HEK293 (cell line): Measurements from ENCODE around the gene SLC16A6.

Experiments used
- CTCF ChIA-PET: fragments of 350-600 bp; formaldehyde crosslinking; extraction: SDS; loops from one replicate; lab custom pipeline; 2021; ENCODE audit warnings: antibody characterized with exemption; lab: Yijun Ruan, JAX
- POLR2A ChIA-PET: fragments of 300-600 bp; formaldehyde crosslinking; extraction: SDS; loops from one replicate; lab custom pipeline; 2020; ENCODE audit warnings: antibody characterized with exemption, inconsistent platforms; lab: Yijun Ruan, JAX
- H3K27ac ChIP-seq: fragments of 200-500 bp; sonication (Bioruptor generic); 2 replicates; pipeline ENCODE4 v1.5.1; 2014; ENCODE audit warnings: low read depth, low read length, control low read depth, inconsistent platforms; ENCODE audit errors: extremely low read depth
- H3K36me3 ChIP-seq, 2 experiments: fragments of 200-500 bp in 1 of 2; sonication (Bioruptor generic) in 1 of 2; 1 replicate in 1 of 2; 2 replicates in 1 of 2; pipeline ENCODE4 v1.5.1; 2014 to 2017; ENCODE audit warnings: inconsistent platforms in 2 of 2, low read length in 2 of 2; ENCODE audit not compliant: control insufficient read depth in 2 of 2, insufficient read depth in 1 of 2
- H3K4me1 ChIP-seq: fragments of 200-500 bp; sonication (Bioruptor generic); 2 replicates; pipeline ENCODE4 v1.5.1; 2014; ENCODE audit warnings: mild to moderate bottlenecking, low read length, inconsistent platforms; ENCODE audit not compliant: control insufficient read depth, insufficient read depth
- H3K4me3 ChIP-seq: 2 replicates; pipeline ENCODE4 v1.5.1; 2011; ENCODE audit warnings: low read depth, mild to moderate bottlenecking, control low read depth, low read length, moderate library complexity
- H3K9me3 ChIP-seq: fragments of 200-500 bp; sonication (Bioruptor generic); 2 replicates; pipeline ENCODE4 v1.5.1; 2014; ENCODE audit warnings: low read depth, low read length, inconsistent platforms; ENCODE audit not compliant: control insufficient read depth, insufficient read depth
- BCL11A ChIP-seq: fragments of 450-650 bp; formaldehyde crosslinking; IDR thresholded peaks from 2 replicates; pipeline ENCODE4 v1.5.1; 2016; ENCODE audit warnings: low read depth, missing biosample characterization, missing genetic modification characterization
- EGR2 ChIP-seq: fragments of 450-650 bp; formaldehyde crosslinking; IDR thresholded peaks from 2 replicates; pipeline ENCODE4 v1.5.1; 2016; ENCODE audit warnings: low read depth, missing biosample characterization, missing genetic modification characterization
- IKZF3 ChIP-seq: fragments of 450-650 bp; IDR thresholded peaks from 2 replicates; pipeline ENCODE4 v1.5.0; 2018; ENCODE audit warnings: missing biosample characterization, mild to moderate bottlenecking, missing genetic modification characterization, moderate library complexity
- KLF1 ChIP-seq: fragments of 450-650 bp; formaldehyde crosslinking; IDR thresholded peaks from 2 replicates; pipeline ENCODE4 v1.5.1; 2016; ENCODE audit warnings: missing biosample characterization, missing genetic modification characterization
- KLF10 ChIP-seq: fragments of 450-650 bp; IDR thresholded peaks from 2 replicates; pipeline ENCODE4 v1.5.1; 2018; ENCODE audit warnings: missing biosample characterization, mild to moderate bottlenecking, missing genetic modification characterization
- KLF9 ChIP-seq: fragments of 450-650 bp; formaldehyde crosslinking; IDR thresholded peaks from 2 replicates; pipeline ENCODE4 v1.5.1; 2016; ENCODE audit warnings: missing biosample characterization, missing genetic modification characterization, low read depth
- SP2 ChIP-seq: fragments of 450-650 bp; formaldehyde crosslinking; IDR thresholded peaks from 2 replicates; pipeline ENCODE4 v1.5.1; 2016; ENCODE audit warnings: missing biosample characterization, missing genetic modification characterization
- SP7 ChIP-seq: fragments of 450-650 bp; formaldehyde crosslinking; IDR thresholded peaks from 2 replicates; pipeline ENCODE4 v1.5.1; 2016; ENCODE audit warnings: missing biosample characterization, missing genetic modification characterization
- WT1 ChIP-seq: fragments of 450-650 bp; formaldehyde crosslinking; IDR thresholded peaks from 2 replicates; pipeline ENCODE4 v1.5.1; 2016; ENCODE audit warnings: missing biosample characterization, missing genetic modification characterization
- YY1 ChIP-seq: fragments of 450-650 bp; formaldehyde crosslinking; IDR thresholded peaks from 2 replicates; pipeline ENCODE4 v1.5.1; 2018; ENCODE audit warnings: missing biosample characterization, missing genetic modification characterization
- ZBTB21 ChIP-seq: fragments of 450-650 bp; formaldehyde crosslinking; IDR thresholded peaks from 2 replicates; pipeline ENCODE4 v1.5.1; 2017; ENCODE audit warnings: missing biosample characterization, missing genetic modification characterization
- ZBTB48 ChIP-seq: fragments of 450-650 bp; formaldehyde crosslinking; IDR thresholded peaks from 2 replicates; pipeline ENCODE4 v1.5.1; 2016; ENCODE audit warnings: missing biosample characterization, missing genetic modification characterization
- ZBTB8A ChIP-seq: fragments of 450-650 bp; formaldehyde crosslinking; IDR thresholded peaks from 2 replicates; pipeline ENCODE4 v1.5.1; 2016; ENCODE audit warnings: missing biosample characterization, missing genetic modification characterization
- ZEB2 ChIP-seq: fragments of 450-650 bp; formaldehyde crosslinking; IDR thresholded peaks from 2 replicates; pipeline ENCODE4 v1.5.1; 2016; ENCODE audit warnings: missing biosample characterization, missing genetic modification characterization
- ZFHX2 ChIP-seq: fragments of 450-650 bp; formaldehyde crosslinking; conservative IDR thresholded peaks from 2 replicates; pipeline ENCODE4 v1.5.1; 2016; ENCODE audit warnings: missing biosample characterization, missing genetic modification characterization
- ZIC2 ChIP-seq: fragments of 450-650 bp; formaldehyde crosslinking; IDR thresholded peaks from 2 replicates; pipeline ENCODE4 v1.5.1; 2016; ENCODE audit warnings: missing biosample characterization, missing genetic modification characterization
- ZNF146 ChIP-seq: fragments of 450-650 bp; formaldehyde crosslinking; IDR thresholded peaks from 2 replicates; pipeline ENCODE4 v1.5.1; 2016; ENCODE audit warnings: missing biosample characterization, missing genetic modification characterization
- ZNF184 ChIP-seq: fragments of 450-650 bp; IDR thresholded peaks from 2 replicates; pipeline ENCODE4 v1.5.1; 2018; ENCODE audit warnings: missing biosample characterization, mild to moderate bottlenecking, missing genetic modification characterization
- ZNF211 ChIP-seq: fragments of 450-650 bp; formaldehyde crosslinking; IDR thresholded peaks from 2 replicates; pipeline ENCODE4 v1.5.1; 2016; ENCODE audit warnings: low read depth, missing biosample characterization, missing genetic modification characterization
- ZNF23 ChIP-seq: fragments of 450-650 bp; formaldehyde crosslinking; IDR thresholded peaks from 2 replicates; pipeline ENCODE4 v1.5.1; 2016; ENCODE audit warnings: missing biosample characterization, missing genetic modification characterization, borderline replicate concordance
- ZNF248 ChIP-seq: fragments of 450-650 bp; formaldehyde crosslinking; IDR thresholded peaks from 2 replicates; pipeline ENCODE4 v1.5.1; 2017; ENCODE audit warnings: missing biosample characterization, missing genetic modification characterization
- ZNF37A ChIP-seq: fragments of 450-650 bp; IDR thresholded peaks from 2 replicates; pipeline ENCODE4 v1.5.1; 2018; ENCODE audit warnings: missing biosample characterization, missing genetic modification characterization
- ZNF391 ChIP-seq: fragments of 450-650 bp; formaldehyde crosslinking; IDR thresholded peaks from 2 replicates; pipeline ENCODE4 v1.5.1; 2016; ENCODE audit warnings: low read depth, missing biosample characterization, missing genetic modification characterization, borderline replicate concordance
- ZNF501 ChIP-seq: fragments of 450-650 bp; formaldehyde crosslinking; IDR thresholded peaks from 2 replicates; pipeline ENCODE4 v1.5.1; 2016; ENCODE audit warnings: missing biosample characterization, missing genetic modification characterization
- ZNF514 ChIP-seq: fragments of 450-650 bp; formaldehyde crosslinking; IDR thresholded peaks from 2 replicates; pipeline ENCODE4 v1.5.1; 2016; ENCODE audit warnings: missing biosample characterization, missing genetic modification characterization
- ZNF548 ChIP-seq: fragments of 450-650 bp; formaldehyde crosslinking; IDR thresholded peaks from 2 replicates; pipeline ENCODE4 v1.5.1; 2016; ENCODE audit warnings: missing biosample characterization, missing genetic modification characterization
- ZNF626 ChIP-seq: fragments of 450-650 bp; sonication (Bioruptor Pico); formaldehyde crosslinking; IDR thresholded peaks from 2 replicates; pipeline ENCODE4 v1.5.1; 2018; ENCODE audit warnings: missing biosample characterization, missing genetic modification characterization, inconsistent platforms
- ZNF677 ChIP-seq: fragments of 450-650 bp; IDR thresholded peaks from 2 replicates; pipeline ENCODE4 v1.5.0; 2018; ENCODE audit warnings: missing biosample characterization, mild to moderate bottlenecking, missing genetic modification characterization, moderate library complexity
- ZNF776 ChIP-seq: fragments of 450-650 bp; formaldehyde crosslinking; IDR thresholded peaks from 2 replicates; pipeline ENCODE4 v1.5.0; 2017; ENCODE audit warnings: missing biosample characterization, missing genetic modification characterization, borderline replicate concordance
- ZXDB ChIP-seq: fragments of 450-650 bp; formaldehyde crosslinking; IDR thresholded peaks from 2 replicates; pipeline ENCODE4 v1.5.1; 2016; ENCODE audit warnings: missing biosample characterization, missing genetic modification characterization
- TF ChIP-seq, protein P1 (sequence below): fragments of 450-650 bp; formaldehyde crosslinking; IDR thresholded peaks from 2 replicates; pipeline ENCODE4 v1.5.1; 2017; ENCODE audit warnings: missing biosample characterization, mild to moderate bottlenecking, missing genetic modification characterization, moderate library complexity
- TF ChIP-seq, protein P2 (sequence below): fragments of 450-650 bp; formaldehyde crosslinking; IDR thresholded peaks from 2 replicates; pipeline ENCODE4 v1.5.1; 2016; ENCODE audit warnings: missing biosample characterization, missing genetic modification characterization
- TF ChIP-seq, protein P3 (sequence below): fragments of 450-650 bp; formaldehyde crosslinking; IDR thresholded peaks from 2 replicates; pipeline ENCODE4 v1.5.1; 2016; ENCODE audit warnings: missing biosample characterization, missing genetic modification characterization

Gene SLC16A6

DNA sequence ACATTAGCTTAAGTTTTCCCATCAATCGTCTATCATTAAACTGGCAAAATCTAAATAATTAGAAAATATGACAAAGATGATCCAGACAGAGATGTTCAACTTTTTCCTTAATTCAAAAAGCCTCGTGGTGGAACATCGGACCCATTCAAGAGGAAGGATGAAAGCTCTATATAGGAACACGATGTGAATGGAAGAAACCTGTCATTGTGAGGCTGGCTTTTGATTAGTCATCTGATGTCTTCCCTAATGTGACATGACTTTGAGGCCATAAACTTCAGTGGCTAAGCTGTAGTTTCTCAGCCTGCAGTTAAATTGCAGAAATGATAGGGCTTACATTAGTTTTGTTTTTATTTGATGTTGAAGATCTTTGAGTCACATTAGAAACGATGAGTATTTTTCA, 42.0 kb downstream of the SLC16A6 start:
- H3K36me3 ChIP-seq, result peaks cover 23 to 48% of the 10 kb centered on the region in 2 experiments
- no peak overlapping the region; the same call in 1 of the 2 replicates for H3K4me3 ChIP-seq
- H3K27ac ChIP-seq, result peak overlapping the region; percentile 79; the same call in 1 of the 2 replicates
- TF ChIP-seq ZNF211 (tag by site-specific recombination) (no peak), SP7 (tag by site-specific recombination) (0 out of 2 replicates have a peak, but pooled peaks have one; percentile 15), ZNF184 (no peak), EGR2 (tag by site-specific recombination) (no peak), ZBTB8A (no peak)
- no peaks in the 10 kb centered on the region for H3K9me3 ChIP-seq
- ChIA-PET CTCF (interaction anchor here (1.1 to 3.0 kb wide), 5 partner anchors 15 to 187 kb away, joined by 3 to 23 read pairs (median 6); no protein-coding TSS in a partner anchor), POLR2A (interaction anchor here (0.9 to 2.5 kb wide), 4 partner anchors 10 to 210 kb away, joined by 3 to 32 read pairs (median 10); partner anchors contain the start of genes ARSG, SLC16A6 and WIPI1)
- peaks cover 5% of the 10 kb centered on the region for H3K4me1 ChIP-seq

DNA sequence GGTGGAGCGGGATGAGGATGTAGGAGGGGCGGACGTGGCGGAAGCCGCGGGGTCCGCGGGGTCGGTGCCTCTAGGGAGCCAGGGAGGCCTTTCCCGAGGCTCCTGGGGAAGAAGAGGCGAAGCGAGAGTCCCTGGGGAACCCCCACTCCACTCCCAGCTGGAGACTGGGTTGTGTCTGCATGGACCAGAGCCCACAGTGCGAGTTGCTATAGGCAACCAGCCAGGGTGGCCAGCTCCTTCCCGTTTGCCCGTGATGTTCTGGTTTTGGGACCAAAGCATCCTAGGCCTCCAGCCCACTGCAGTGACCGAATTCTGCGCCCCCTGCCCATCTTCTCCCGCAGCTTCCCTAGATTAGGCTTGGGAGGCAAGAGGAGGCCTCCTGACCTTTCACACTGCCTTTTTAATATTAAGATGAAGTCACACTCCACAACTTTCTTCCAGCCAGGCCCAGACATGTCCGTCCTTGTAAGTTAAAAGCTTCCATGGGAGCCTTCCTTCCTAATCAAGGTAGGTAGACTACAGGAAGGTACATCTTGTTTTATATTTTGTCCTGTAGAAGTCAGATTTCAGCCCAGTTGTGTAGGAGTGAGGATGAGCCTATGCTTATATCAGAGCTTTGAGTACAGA, 42.6 kb downstream of the SLC16A6 start:
- Histone ChIP-seq H3K36me3 (peaks cover 17 to 42% of the 10 kb centered on the region in 2 experiments), H3K27ac (peak overlapping the region; percentile 79), H3K9me3 (no peaks in the 10 kb centered on the region), H3K4me1 (peaks cover 5% of the 10 kb centered on the region), H3K4me3 (peak overlapping the region; percentile 98)
- POLR2A ChIA-PET, result interaction anchor here (0.8 to 2.5 kb wide), 13 partner anchors 11 to 264 kb away, joined by 3 to 32 read pairs (median 4); partner anchors contain the start of genes ARSG, PRKAR1A, SLC16A6 and WIPI1
- CTCF ChIA-PET, result interaction anchor here (0.6 to 3.0 kb wide), 10 partner anchors 15 to 192 kb away, joined by 3 to 23 read pairs (median 4); no protein-coding TSS in a partner anchor
- TF ChIP-seq SP2 (tag by site-specific recombination) (no peak), ZNF776 (tag by site-specific recombination) (no peak), ZEB2 (tag by site-specific recombination) (peak; percentile 9; the same call in 1 of the 2 replicates), ZIC2 (tag by site-specific recombination) (peak; percentile 82), ZNF146 (tag by site-specific recombination) (no peak), ZBTB21 (tag by site-specific recombination) (no peak), ZFHX2 (0 out of 2 replicates have a peak, but pooled peaks have one; percentile 3), KLF1 (tag by site-specific recombination) (0 out of 2 replicates have a peak, but pooled peaks have one; percentile 6), ZNF391 (tag by site-specific recombination) (peak; percentile 71; the same call in 1 of the 2 replicates), IKZF3 (tag by site-specific recombination) (no peak; the same call in 1 of the 2 replicates), WT1 (tag by site-specific recombination) (no peak), ZNF501 (tag by site-specific recombination) (peak; percentile 21; the same call in 1 of the 2 replicates), BCL11A (tag by site-specific recombination) (no peak), ZNF677 (tag by site-specific recombination) (0 out of 2 replicates have a peak, but pooled peaks have one; percentile 12), ZNF37A (tag by site-specific recombination) (no peak), ZXDB (peak; percentile 49), ZNF514 (tag by site-specific recombination) (no peak), YY1 (tag by site-specific recombination) (no peak; the same call in 1 of the 2 replicates), ZNF548 (tag by site-specific recombination) (no peak), ZNF626 (tag by site-specific recombination) (no peak), ZNF23 (no peak), ZNF248 (tag by site-specific recombination) (no peak), ZBTB48 (tag by site-specific recombination) (peak; percentile 97), KLF9 (no peak; the same call in none of the 2 replicates), KLF10 (tag by site-specific recombination) (no peak)
- TF ChIP-seq, protein P1, sequence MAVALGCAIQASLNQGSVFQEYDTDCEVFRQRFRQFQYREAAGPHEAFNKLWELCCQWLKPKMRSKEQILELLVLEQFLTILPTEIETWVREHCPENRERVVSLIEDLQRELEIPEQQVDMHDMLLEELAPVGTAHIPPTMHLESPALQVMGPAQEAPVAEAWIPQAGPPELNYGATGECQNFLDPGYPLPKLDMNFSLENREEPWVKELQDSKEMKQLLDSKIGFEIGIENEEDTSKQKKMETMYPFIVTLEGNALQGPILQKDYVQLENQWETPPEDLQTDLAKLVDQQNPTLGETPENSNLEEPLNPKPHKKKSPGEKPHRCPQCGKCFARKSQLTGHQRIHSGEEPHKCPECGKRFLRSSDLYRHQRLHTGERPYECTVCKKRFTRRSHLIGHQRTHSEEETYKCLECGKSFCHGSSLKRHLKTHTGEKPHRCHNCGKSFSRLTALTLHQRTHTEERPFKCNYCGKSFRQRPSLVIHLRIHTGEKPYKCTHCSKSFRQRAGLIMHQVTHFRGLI (tag by site-specific recombination), result no peak
- TF ChIP-seq, protein P2, sequence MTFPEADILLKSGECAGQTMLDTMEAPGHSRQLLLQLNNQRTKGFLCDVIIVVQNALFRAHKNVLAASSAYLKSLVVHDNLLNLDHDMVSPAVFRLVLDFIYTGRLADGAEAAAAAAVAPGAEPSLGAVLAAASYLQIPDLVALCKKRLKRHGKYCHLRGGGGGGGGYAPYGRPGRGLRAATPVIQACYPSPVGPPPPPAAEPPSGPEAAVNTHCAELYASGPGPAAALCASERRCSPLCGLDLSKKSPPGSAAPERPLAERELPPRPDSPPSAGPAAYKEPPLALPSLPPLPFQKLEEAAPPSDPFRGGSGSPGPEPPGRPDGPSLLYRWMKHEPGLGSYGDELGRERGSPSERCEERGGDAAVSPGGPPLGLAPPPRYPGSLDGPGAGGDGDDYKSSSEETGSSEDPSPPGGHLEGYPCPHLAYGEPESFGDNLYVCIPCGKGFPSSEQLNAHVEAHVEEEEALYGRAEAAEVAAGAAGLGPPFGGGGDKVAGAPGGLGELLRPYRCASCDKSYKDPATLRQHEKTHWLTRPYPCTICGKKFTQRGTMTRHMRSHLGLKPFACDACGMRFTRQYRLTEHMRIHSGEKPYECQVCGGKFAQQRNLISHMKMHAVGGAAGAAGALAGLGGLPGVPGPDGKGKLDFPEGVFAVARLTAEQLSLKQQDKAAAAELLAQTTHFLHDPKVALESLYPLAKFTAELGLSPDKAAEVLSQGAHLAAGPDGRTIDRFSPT (tag by site-specific recombination), result 0 out of 2 replicates have a peak, but pooled peaks have one; percentile 11
- TF ChIP-seq, protein P3, sequence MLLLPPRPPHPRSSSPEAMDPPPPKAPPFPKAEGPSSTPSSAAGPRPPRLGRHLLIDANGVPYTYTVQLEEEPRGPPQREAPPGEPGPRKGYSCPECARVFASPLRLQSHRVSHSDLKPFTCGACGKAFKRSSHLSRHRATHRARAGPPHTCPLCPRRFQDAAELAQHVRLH, result no peak
